ENCODE data around the gene C2CD2.

GRCh38 chr21:41919666-41920398 is 34.0 kb downstream of the C2CD2 start:
- no peak for TF ChIP-seq RARB (CRISPR knock-in tag; IDR thresholded peaks at IDR 0.05)
- TF ChIP-seq OSR1 (CRISPR knock-in tag; IDR thresholded peaks at IDR 0.05): no peak
- no peak for TF ChIP-seq GLIS3 (CRISPR knock-in tag; IDR thresholded peaks at IDR 0.05)
- no peak for TF ChIP-seq TOX (CRISPR knock-in tag; IDR thresholded peaks at IDR 0.05; ENCODE audit: borderline replicate concordance)
- no peak for TF ChIP-seq CREB5 (CRISPR knock-in tag; IDR thresholded peaks at IDR 0.05; ENCODE audit: low read depth)
- no peak for TF ChIP-seq ZNF565 (CRISPR knock-in tag; conservative IDR thresholded peaks at IDR 0.05; ENCODE audit: low read depth)
- no peak for TF ChIP-seq ZNF70 (CRISPR knock-in tag; IDR thresholded peaks at IDR 0.05)
- no peak for TF ChIP-seq PATZ1 (CRISPR knock-in tag; IDR thresholded peaks at IDR 0.05; ENCODE audit: borderline replicate concordance)

Measured in SK-N-SH treated with all-trans-retinoic acid at 6 μM for 48 hours (cell line).